CD4-positive, alpha-beta T cell treated with Interleukin-12 subunit alpha and Interleukin-12 subunit beta, for 1 hour (primary cell): ENCODE data around the gene GLI3.
"Not testable (repeated sequence)": the region's sequence is repeated elsewhere in the genome, so short reads cannot be mapped to it uniquely, and the experiment has no call there.

ENCODE experiments used
- DNase-seq: peaks from one replicate; pipeline ENCODE4 v3.0.0-alpha.2; 2020

GLI3 gene

GRCh38 chr7:42210333-42210732 lies 26.7 kb downstream of the GLI3 start:
- no peak for DNase-seq

DNA sequence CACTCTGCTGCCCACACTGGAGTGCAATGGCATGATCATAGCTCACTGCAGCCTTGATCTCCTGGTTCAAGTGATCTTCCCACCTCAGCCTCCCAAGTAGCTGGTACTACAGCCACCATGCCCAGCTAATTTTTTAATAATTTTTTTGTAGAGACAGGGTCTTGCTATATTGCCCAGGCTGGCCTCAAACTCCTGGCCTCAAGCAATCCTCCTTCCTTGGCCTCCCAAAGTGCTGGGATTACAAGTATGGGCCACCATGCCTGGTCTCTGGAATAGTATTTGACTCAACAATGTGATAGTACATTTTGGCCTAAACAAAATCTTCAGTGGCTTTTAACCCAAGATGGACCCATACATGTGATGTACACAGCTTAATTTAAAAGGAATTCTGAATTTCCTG lies 27.9 kb downstream of the GLI3 start:
- not testable (repeated sequence) for DNase-seq

GRCh38 chr7:42208572-42208971 lies 28.4 kb downstream of the GLI3 start:
- no peak for DNase-seq

DNA sequence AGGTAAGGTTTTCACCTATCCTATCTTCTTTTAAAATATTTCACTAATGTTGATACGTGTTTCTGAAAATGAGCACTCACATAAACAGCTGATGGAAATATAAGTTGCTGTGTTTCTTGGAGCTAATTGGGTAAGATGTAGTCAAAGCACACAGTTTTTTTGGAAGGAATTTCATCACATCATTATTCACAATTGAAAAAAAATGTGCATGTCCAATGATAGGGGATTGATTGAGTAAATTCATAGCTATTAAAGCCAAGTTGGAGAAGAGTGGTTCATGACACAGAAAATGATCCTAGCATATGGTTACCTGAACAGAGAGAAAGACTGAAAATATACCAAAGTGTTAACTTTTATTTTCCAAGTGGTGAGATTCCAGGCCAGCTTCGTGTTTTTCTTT lies 29.6 kb downstream of the GLI3 start:
- DNase-seq, result no peak

DNA sequence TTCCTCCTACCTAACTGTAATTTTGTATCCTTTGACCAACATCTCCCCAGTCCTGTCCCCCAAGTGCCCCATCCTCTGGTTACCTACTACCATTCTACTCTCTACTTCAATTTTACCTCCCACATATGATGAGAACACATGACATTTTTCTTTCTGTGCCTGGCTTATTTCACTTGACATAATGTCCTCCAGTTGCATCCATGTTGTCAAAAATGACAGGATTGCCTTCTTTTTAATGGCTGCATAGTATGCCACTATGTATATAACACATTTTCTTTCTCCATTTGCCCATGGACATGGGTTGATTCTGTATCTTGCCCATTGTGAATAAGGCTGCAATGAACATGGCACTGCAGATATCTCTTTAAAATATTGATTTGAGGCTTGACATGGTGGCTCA lies 33.7 kb downstream of the GLI3 start:
- DNase-seq, result no peak

DNA sequence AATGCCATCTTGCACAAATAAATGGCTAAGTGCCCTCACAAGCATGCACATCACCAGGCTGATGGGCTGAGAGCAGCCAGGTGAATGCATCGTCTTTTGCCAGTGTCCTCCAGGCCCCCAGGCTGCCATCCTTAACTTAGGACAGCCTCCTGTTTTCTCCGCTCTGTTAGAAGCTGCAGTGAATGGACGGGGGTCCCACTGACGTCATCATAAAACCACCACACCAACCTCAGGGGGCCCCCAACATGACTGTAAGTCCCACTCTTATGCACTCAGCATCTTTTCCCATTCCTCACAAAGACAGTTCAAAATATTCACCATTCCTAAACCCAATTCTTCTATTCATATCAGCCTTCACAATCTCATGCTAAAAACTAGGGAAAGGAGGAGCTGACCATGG lies 34.4 kb downstream of the GLI3 start:
- DNase-seq, result no peak

DNA sequence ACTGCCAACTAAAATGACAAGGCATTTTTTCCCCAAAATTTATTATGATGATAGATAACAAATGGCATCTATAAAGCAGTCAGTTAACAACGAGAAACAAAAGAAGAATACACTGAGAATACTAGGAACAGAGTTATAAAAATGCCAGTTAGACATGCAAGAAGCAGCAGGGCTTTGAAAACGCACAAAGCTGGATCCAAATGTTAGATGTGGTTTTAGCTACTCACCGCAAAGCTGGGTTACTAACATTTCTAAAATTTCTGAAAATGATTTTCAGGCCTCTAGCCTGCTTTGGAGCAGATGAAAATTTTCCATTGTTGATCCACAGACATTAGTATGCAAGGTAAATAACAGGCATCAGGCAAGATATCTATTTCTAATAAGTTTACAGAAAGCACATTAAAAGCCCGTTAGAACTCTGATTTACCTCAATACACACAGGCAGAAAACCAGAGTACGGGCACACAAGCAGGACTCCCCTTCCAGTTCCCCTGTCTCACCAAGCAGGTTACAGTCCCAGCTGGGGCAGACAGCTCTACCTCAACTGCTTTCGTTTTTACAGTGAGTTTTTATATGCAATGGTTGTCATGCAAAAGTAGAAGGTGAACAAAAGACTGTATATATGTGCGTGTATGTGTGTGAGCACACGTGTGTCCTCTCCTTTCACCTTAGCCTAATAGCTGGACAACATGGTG lies 37.9 kb downstream of the GLI3 start:
- no peak for DNase-seq

DNA sequence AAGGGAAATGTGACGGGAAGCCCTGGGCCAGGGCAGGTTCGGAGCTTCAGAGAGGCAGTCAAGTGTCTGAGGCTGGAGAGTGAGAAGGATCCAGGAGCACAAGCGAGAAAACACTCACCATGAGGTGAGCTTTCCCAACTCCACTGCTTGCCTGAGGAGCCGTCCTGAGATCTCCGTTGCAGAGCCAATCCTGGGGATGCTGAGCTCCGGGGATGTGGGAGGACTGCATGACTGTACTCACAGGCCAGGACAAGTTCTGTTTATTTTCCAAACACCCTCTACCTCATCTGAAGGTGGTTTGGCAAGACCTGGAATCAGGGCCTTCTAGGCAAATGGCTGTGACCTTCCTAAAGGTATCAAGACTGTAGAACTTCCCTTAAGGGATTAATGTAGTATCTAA lies 38.7 kb downstream of the GLI3 start:
- no peak for DNase-seq

DNA sequence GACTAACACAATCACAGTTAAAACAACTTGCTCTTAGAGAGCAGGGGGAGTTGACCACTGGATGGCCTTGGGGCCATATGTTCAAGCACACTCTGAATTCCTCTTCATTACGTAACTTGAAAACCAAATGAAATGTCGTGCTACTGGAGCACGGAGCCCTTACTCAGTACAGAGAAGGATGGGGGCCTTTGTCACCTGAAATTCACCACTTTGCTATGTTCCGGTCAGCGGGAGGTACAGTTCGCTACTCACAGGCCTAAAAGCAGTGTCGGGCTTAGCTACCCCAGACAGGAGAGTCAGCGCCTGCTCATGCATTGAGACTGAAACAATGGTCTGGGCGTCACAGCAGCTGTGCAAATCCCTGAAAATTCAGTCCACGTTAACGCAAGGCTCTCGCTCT lies 39.6 kb downstream of the GLI3 start:
- no peak for DNase-seq

GRCh38 chr7:42194238-42194637 lies 42.8 kb downstream of the GLI3 start:
- DNase-seq, result no peak

DNA sequence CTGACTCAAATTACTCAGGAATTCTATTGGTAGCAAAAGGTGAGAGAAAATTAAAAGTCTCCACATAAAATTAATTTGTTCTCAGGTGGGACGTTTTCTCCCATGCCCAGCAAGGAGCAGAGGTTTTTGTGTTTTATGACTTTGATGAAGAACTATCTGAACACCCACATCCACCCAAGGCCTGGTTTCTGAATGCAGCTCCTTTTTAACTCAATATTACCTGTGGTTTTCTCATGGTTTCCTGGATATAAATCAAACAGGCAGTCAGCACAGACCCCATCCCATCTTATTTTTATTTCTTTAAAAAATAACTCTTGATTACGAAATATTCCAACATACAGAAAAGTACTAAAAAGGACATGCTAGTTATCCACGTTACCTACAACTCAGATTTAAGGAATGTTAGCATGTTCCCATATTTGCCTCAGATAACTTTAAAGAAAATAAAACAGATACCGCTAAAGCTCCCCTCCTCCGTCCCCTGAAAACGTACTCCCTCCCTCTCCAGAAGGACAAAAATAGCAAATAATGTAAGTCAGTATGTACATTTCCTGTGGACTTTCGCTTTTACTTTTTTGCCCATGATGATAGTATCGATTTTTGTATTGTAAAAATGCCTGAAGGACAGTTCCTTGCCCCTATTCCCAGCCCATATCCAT lies 43.4 kb downstream of the GLI3 start:
- no peak for DNase-seq

DNA sequence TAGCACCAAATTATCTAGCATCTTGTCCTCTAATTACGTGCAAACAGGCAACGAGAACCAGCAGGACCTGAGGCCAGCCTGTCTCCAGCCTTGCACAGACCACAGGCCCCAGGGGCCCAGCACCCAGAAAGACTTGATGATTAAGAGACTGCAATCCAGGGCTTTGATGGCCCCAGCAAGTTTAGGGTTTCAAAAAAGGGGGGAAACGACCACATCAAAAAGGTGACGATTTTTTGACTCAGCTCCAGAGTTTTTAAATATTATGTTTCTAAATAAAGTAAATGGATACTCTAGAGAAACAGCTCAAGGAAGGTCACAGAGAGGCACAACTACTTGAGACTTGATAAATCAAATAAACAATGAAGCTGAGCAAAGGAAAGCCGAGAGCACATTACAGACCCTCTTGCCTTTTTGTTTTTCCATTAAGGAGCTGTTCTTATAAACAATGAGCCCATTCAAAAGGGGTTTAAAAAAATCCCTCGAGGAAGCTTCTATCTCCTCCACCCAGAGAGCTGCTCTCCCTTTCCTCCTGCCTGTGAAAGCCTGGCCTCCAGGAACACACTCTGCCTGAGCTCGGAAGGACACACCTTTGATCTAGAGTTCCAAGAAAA lies 44.1 kb downstream of the GLI3 start:
- DNase-seq, result no peak

GRCh38 chr7:42192066-42192465 lies 44.9 kb downstream of the GLI3 start:
- DNase-seq, result no peak

- DNase-seq, result no peak
These were observed 47.5 kb downstream of the GLI3 start for GRCh38 chr7:42189535-42189934.

DNA sequence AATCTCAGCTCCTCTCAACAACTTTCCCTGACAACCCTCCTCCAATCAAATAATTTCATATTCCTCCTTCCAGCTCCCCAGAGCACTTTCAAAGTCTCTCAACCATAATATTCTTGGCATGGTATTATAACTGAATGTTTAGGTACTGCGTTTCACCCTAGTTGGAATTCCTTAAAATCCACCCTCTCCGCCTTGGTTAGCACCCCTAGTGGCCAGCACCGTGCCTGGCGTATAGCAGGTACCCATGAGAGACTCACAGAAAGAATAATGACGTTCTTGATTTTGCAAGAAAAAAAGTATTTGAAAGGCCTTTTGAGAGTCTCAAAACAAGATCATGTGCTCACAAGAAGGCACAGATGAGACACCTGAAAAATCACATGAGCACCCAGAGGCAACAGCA lies 50.9 kb downstream of the GLI3 start:
- no peak for DNase-seq

GRCh38 chr7:42185726-42186125 lies 51.3 kb downstream of the GLI3 start:
- DNase-seq, result no peak

GRCh38 chr7:42183547-42183946 lies 53.5 kb downstream of the GLI3 start:
- DNase-seq, result no peak

- DNase-seq, result no peak
These were observed 55.4 kb downstream of the GLI3 start for GRCh38 chr7:42181566-42181965.

GRCh38 chr7:42180806-42181205 lies 56.2 kb downstream of the GLI3 start:
- no peak for DNase-seq

DNA sequence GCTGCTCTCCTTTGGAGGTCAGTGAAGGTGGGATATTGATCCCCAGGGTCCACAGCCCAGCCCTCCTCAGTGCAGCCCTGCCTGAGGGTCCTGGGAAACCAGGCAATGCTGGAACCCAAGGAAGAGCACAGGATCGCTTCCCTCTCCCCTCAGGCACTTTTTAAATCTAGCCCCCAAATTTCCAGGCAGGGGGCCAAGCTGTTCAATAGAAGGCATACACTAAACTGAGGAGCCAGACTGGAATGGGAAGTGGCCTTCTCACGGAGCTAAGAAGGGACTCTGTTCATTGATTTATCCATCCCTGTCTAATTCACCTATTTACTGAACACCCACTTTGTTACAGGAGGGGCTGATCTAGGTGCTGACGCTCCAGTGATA lies 60.3 kb downstream of the GLI3 start:
- DNase-seq, result no peak

- DNase-seq, result no peak
These were observed 60.9 kb downstream of the GLI3 start for GRCh38 chr7:42175834-42176723.

GRCh38 chr7:42174391-42174912 lies 62.6 kb downstream of the GLI3 start:
- no peak for DNase-seq

- no peak for DNase-seq
These were observed 66.3 kb downstream of the GLI3 start for GRCh38 chr7:42170724-42171123.
